HG02571 (cell line): Measurements from ENCODE around the gene WRAP53.

Source experiments
- ATAC-seq: cut with Tn5 transposase; IDR thresholded peaks from one replicate; pipeline ENCODE4 v1.9.1; 2021; ENCODE audit warnings: mild to moderate bottlenecking, moderate library complexity; ENCODE audit not compliant: unreplicated experiment

Gene WRAP53

GRCh38 chr17:7707858-7708750, 19.8 kb downstream of the WRAP53 start:
- no peak for ATAC-seq

- no peak for ATAC-seq
These were observed 20.8 kb downstream of the WRAP53 start for GRCh38 chr17:7709031-7709430.

- no peak for ATAC-seq
These were observed 22.0 kb downstream of the WRAP53 start for GRCh38 chr17:7710301-7710700.

DNA sequence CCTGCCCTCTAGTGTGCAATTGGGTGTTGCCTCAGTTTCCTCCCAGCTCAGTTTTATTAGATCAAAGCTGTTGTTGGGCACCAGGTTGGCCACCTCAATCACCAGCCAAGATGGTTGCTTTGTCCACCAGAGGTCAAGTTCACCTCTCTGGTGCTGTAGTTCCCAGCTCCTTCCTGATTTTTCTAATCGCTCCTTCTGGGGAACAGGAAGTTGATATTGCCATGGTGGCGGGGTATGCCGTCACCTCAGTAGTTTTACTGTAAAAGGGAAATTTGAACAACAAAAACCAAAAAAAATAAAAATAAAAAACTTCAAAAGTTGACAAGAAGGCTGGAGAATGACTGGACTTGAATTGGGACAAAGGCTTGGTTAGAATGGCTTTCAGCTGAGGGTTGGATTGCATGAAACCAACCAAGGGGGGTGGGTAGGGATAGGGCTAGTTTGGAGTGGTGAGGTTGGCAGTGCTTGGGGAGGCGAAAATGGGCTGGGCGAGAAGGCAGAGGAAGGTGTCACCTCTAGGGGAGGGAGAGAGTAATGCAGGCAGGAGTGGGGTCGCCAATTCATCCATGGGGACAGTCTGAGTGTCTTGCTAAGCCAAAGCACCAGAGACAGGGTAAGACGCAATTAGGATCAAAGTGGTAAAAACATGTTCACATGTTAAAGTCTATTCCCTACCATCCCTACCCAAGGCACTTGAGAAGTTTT, 22.9 kb downstream of the WRAP53 start:
- no peak for ATAC-seq

DNA sequence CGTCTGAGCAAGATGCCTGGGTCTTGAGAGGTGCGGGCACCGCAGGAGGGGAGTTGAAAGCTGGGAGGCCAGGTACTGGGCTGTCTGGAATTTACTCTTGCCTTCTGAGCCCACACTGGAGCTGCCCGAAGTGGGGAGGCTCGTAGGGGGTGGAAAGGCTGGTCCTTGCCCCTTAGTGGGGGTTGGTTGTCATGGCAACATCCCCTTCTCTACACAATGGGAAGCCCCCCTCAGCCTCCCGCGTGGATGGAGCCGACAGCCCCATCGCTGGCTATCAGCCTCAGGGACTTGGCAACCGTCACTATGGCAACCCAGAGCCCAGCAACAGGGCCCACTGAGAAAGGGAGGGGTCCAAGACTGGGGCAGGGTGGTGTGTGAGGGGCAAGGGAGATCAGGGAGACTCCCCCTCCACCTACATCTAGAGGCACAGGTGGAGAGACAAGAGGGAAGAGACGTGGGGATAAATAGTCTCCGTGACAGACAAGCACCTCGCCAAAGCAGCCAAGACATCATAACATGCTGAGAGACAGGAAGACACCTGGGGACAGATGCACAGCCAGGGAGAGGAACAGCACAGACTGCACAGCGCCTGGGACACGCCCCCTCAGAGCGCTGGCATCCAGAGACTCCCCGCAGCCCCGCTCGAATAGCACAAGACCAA, 24.0 kb downstream of the WRAP53 start:
- ATAC-seq, result no peak

- no peak for ATAC-seq
These were observed 25.5 kb downstream of the WRAP53 start for GRCh38 chr17:7713782-7714181.

- no peak for ATAC-seq
These were observed 26.7 kb downstream of the WRAP53 start for GRCh38 chr17:7714721-7715594.

DNA sequence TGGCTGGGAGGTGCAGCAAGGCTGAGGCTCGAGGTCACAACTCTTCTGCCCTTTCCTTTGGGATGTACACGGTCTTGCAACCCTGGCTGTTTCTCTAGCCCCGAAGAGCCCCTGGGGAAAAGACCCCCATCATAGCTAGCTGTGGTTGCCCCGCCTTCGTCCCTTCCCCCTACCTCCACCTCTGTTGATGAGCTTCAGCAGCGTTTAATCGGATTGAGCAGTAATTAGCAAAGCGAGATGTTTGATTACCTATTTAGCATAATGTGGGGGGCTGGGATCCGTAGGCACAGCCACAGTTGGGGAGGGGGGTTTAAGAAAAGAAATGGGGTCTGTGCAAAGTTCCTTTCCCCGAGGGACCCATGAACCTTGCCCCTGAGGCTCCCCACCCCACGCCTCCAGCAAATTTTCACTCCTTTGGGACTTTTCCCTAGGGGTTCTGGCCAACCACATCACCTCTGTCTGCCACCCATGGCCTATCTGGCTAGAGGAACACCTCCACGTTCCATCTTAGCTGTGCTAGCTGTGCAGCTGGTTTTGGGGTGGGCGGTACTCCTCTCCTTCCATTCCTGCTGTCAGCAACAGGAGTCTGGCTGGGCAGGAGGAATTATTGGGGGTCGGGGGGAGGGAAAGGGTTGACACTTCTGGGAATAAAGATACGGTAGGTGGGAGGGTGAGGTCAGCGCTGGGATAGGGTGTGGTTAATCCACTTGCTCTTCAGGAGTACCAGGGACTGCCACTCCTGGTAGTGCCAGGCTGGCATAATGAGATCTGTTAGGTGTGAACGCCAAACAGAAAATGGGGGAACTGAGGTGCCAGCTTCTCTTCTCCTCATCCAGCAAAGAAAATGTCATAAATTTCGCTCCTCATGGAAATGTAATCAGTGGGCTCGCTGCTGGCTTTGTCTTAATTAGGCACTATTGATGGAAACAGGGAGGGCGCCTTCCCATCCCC, 27.9 kb downstream of the WRAP53 start:
- no peak for ATAC-seq

DNA sequence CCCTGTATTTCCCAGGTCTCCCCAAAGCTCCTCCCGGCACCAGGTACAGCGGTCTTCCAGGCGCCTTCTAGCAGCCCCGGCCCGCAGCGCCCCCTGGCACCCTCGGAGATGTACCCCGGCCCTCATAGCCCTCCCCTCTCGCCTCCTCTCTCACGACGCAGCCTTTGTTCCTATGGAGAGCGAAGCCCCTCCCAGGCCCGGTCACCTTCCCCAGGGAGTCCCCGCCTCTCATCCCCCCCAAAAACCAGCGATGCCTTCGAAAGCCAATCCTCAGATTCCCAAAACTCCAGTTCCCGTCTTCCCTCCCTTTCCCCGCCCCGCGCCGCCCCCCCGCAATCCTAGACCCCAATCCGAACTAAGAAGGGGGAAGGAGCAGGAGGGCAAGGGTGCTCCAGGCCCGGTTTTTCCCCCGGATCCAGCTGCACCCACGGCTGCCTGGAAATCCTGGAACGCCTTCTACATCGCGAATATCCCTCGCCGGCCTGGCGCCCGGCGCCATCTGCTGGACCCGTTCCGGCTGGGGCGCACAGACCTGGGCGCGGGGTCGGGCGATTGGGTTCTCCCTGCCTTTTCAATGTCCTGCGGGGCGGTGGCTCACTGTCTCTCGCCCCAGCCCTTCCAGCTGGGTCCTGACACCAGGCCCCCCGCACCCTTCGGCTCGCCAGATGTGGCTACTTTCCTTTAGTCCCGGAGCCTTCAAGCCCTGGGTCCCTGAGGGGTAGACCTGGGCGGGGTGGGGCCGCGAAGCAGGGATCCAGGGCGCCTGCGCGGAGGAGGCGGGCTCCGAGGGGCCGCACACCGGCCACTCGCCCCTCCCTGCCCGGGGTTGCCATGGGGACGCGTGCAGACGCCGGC, 28.9 kb downstream of the WRAP53 start, which contains the start of gene DNAH2:
TSS of gene DNAH2 (plus strand) at position 844 of the 855 bp plus-strand sequence. CDS start 1,991 bp downstream, outside the sequence.
- ATAC-seq, result no peak

DNA sequence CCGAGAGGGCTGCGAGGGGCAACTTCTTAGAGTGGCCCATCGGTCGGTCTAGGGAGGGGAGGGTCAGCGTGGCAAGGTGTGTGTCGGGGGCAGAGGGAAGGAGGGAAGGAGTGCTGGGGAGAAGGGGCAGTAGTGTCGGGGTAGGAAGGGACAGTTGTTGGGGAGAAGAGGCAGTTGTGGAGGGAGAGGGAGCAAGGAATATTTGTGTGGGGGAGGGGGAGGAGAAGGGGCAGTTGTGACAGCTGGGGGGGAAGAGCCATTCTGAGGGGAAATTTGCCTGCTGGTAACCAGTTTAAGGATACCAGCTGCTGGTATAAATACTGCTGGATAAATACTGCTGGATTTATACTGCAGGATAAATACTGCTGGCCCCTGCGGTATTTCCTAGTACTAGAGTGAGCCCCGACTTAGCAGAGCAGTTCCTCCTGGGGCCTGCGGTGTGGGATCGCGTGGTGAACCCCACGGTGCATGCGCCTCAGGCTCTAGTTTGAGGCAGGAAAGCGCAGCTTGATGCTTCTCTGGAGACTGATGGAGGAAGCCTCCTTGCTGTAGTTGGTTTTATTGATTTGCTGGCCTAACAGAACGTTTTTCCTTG, 29.6 kb downstream of the WRAP53 start:
- ATAC-seq, result no peak

DNA sequence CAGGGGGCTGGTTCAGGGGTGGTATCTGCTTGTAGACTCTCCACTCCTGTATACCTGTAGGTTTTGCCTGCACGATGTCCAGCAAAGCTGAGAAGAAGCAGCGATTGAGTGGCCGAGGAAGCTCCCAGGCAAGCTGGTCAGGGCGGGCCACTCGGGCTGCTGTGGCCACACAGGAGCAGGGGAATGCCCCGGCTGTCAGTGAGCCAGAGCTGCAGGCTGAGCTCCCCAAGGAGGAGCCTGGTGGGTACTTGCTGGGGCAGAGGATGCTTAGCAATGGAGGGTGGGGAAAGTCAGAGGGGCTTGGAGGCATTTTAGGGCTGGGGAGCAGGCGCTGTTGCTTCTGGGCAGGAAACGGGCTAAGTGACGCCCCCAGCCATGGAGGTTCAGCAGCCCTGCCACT, 31.4 kb downstream of the WRAP53 start:
- ATAC-seq, result no peak

DNA sequence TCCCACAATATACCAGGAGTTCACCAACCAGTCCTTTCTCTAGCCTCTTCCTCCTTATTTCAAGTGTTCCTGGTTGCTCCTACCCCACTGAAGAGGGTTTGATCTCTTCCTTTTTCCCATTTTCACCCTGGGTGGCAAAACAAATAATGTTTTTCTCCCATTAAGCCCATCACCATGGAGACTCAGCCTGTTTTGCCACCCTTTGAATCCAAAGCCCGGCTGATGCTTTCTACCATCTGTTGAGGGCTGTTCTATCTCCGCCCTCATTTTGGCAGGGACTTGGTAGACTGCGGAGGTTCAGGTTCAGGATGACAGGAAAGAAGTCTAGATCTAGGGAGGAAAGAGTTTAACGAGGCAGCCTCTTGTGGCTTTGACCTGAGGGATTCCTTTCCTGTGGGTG, 31.8 kb downstream of the WRAP53 start:
- no peak for ATAC-seq

GRCh38 chr17:7721612-7722011, 33.3 kb downstream of the WRAP53 start:
- no peak for ATAC-seq

DNA sequence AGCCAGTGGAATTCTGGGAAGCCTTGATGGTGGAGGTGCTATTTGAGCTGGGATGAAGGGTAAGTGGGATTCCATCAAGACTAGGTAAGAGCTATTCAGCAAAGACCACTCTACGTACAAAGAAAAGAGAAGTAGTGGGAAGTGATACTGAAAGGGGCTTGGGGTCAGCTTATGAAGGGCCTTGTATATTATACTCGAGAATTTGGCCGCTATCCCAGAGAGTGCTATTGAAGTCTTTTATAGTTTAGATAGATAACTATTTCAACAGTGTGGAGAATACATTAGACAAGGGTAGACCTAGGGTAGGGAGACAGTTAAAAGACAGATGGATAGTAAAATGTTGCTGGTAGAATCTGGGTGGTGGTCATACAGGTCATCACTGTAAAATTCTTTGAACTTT, 39.6 kb downstream of the WRAP53 start:
- no peak for ATAC-seq

DNA sequence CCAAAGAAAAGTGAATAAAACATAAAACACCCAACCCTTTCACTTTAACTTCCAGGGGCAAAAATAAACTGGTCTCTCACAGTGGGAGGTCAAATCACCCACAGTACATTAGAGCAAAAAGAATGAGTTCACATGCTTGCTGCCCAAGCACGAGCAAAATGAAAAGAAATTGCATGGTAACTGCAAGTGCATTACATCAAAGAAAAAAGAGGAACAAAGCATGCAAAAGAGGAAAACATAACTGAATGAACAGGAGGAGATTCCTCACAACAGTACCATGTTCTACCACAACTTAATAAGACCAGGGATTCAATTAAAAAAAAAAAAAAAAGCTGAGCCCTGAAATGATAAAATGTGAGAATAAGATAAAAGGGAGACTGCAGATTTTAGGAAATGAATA, 41.5 kb downstream of the WRAP53 start:
- ATAC-seq, result no peak

DNA sequence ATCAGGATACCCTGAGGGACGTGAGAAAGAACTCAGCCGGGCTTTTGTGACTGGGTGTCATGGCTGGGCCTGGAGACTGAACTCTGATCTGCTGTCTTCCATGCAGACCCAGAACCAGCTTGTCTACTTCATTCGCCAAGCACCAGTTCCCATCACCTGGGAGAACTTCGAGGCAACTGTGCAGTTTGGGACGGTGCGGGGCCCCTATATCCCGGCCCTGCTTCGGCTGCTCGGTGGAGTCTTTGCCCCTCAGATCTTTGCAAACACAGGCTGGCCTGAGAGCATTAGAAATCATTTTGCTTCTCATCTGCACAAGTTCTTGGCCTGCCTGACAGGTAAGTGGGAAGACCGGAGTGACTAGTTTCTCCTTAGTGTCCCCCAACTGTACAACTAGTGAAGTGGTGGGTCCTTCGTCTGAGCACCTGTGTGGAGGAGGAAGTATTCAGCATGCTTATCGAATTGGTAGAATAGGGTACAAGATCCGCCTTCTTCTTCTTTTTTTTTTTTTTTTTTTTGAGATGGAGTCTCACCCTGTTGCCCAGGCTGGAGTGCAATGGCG, 44.8 kb downstream of the WRAP53 start:
- ATAC-seq, result no peak

- ATAC-seq, result no peak
These were observed 49.3 kb downstream of the WRAP53 start for GRCh38 chr17:7737601-7738000.

DNA sequence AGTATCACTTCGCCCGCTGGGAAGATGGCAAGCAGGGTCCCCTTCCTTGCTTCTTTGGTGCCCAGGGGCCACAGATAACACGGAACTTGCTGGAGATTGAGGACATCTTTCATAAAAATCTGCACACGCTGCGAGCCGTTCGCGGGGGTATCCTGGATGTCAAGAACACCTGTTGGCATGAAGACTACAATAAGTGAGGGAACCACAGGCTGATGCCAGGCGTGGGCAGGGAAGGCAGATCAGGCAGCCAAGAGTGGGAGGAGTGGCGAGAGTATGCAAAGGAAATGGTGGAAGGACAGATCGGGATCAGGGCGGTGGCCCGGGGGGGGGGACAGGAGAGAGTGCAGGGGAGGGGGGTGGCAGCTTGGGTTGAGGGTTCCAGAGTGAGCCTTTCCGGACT, 51.5 kb downstream of the WRAP53 start:
- ATAC-seq, result no peak
